ENCODE data around the gene OSBPL5. TPM values are rescaled to one million over a fixed set of nuclear protein-coding genes. Genes with fewer than 3 reads are reported as not detected.

OSBPL5 gene
- total RNA-seq, 1 experiment from 2014 or later: 6.4 TPM

- no TSS peak for BruUV-seq (replicated peaks)
- H3K4me1 ChIP-seq (replicated peaks; ENCODE audit: insufficient read depth): no peaks in the 10 kb centered on the region
- H3K27ac ChIP-seq: no peak overlapping the region
- no peaks in the 10 kb centered on the region for H3F3A ChIP-seq (ENCODE audit: insufficient read depth, low read depth)
- POLR2A ChIA-PET (ENCODE audit: unreplicated experiment): no interaction called here
- no peak overlapping the region for H3K4me2 ChIP-seq
- no peaks in the 10 kb centered on the region for H3K9me3 ChIP-seq (ENCODE audit: insufficient read depth, low read depth)
- no peaks in the 10 kb centered on the region for H3K79me2 ChIP-seq (ENCODE audit: low read depth)
- H3K27me3 ChIP-seq (ENCODE audit: insufficient read depth, low read depth): no peaks in the 10 kb centered on the region
- intact Hi-C loops (cut with micrococcal nuclease; ENCODE audit: unreplicated experiment): no loop called here
- TF ChIP-seq CTCF (conservative IDR thresholded peaks at IDR 0.05) (no peak), EZH2 (IDR thresholded peaks at IDR 0.05; ENCODE audit: low read depth) (no peak)
- CTCF ChIA-PET: no interaction called here
- H3K36me3 ChIP-seq (ENCODE audit: low read depth): no peaks in the 10 kb centered on the region
- no peak for DNase-seq
- no peaks in the 10 kb centered on the region for H3K9me2 ChIP-seq (ENCODE audit: insufficient read depth)
- no peaks in the 10 kb centered on the region for H4K20me1 ChIP-seq (ENCODE audit: insufficient read depth)
- no peak overlapping the region for H2AFZ ChIP-seq
- no peak overlapping the region for H3K4me3 ChIP-seq
Measured at GRCh38 chr11:3101921-3102640, 63.0 kb downstream of the OSBPL5 start.

- ChIA-PET POLR2A (ENCODE audit: unreplicated experiment) (no interaction called here), CTCF (no interaction called here)
Measured at GRCh38 chr11:3099178-3099577, 65.9 kb downstream of the OSBPL5 start.

GRCh38 chr11:3096909-3097530, 68.1 kb downstream of the OSBPL5 start:
- Histone ChIP-seq H3F3A (ENCODE audit: insufficient read depth, low read depth) (peaks cover 7% of the 10 kb centered on the region; the same call in 1 of the 2 replicates), H3K27me3 (ENCODE audit: insufficient read depth, low read depth) (no peaks in the 10 kb centered on the region), H3K79me2 (ENCODE audit: low read depth) (no peaks in the 10 kb centered on the region), H3K9me2 (ENCODE audit: insufficient read depth) (no peaks in the 10 kb centered on the region), H4K20me1 (ENCODE audit: insufficient read depth) (no peaks in the 10 kb centered on the region), H3K4me1 (replicated peaks; ENCODE audit: insufficient read depth) (peaks cover 18% of the 10 kb centered on the region), H3K27ac (no peak overlapping the region), H3K9me3 (ENCODE audit: insufficient read depth, low read depth) (no peaks in the 10 kb centered on the region), H3K36me3 (ENCODE audit: low read depth) (no peaks in the 10 kb centered on the region), H2AFZ (no peak overlapping the region), H3K4me2 (no peak overlapping the region), H3K4me3 (no peak overlapping the region)
- intact Hi-C loops (cut with micrococcal nuclease; ENCODE audit: unreplicated experiment): no loop called here
- BruUV-seq (replicated peaks): no TSS peak
- CTCF ChIA-PET: no interaction called here
- DNase-seq: no peak
- POLR2A ChIA-PET (ENCODE audit: unreplicated experiment): no interaction called here
- TF ChIP-seq EZH2 (IDR thresholded peaks at IDR 0.05; ENCODE audit: low read depth) (no peak), CTCF (conservative IDR thresholded peaks at IDR 0.05) (no peak)

More at GRCh38 chr11:3099178-3099577, 65.9 kb downstream of the OSBPL5 start:
- TF ChIP-seq EZH2 (IDR thresholded peaks at IDR 0.05; ENCODE audit: low read depth) (no peak), CTCF (conservative IDR thresholded peaks at IDR 0.05) (no peak)
- H3K4me1 ChIP-seq (replicated peaks; ENCODE audit: insufficient read depth): peaks cover 18% of the 10 kb centered on the region
- H4K20me1 ChIP-seq (ENCODE audit: insufficient read depth): no peaks in the 10 kb centered on the region
- no peaks in the 10 kb centered on the region for H3K9me2 ChIP-seq (ENCODE audit: insufficient read depth)
- no peak overlapping the region for H2AFZ ChIP-seq
- H3K79me2 ChIP-seq (ENCODE audit: low read depth): no peaks in the 10 kb centered on the region
- H3F3A ChIP-seq (ENCODE audit: insufficient read depth, low read depth): peaks cover 7% of the 10 kb centered on the region; the same call in 1 of the 2 replicates
- intact Hi-C loops (cut with micrococcal nuclease; ENCODE audit: unreplicated experiment): no loop called here
- no peak overlapping the region for H3K4me3 ChIP-seq
- no peaks in the 10 kb centered on the region for H3K9me3 ChIP-seq (ENCODE audit: insufficient read depth, low read depth)
- no TSS peak for BruUV-seq (replicated peaks)
- no peak overlapping the region for H3K27ac ChIP-seq
- H3K36me3 ChIP-seq (ENCODE audit: low read depth): no peaks in the 10 kb centered on the region
- DNase-seq: no peak
- H3K27me3 ChIP-seq (ENCODE audit: insufficient read depth, low read depth): no peaks in the 10 kb centered on the region
- H3K4me2 ChIP-seq: no peak overlapping the region
